Measurements from ENCODE around the gene CIC.

DNA sequence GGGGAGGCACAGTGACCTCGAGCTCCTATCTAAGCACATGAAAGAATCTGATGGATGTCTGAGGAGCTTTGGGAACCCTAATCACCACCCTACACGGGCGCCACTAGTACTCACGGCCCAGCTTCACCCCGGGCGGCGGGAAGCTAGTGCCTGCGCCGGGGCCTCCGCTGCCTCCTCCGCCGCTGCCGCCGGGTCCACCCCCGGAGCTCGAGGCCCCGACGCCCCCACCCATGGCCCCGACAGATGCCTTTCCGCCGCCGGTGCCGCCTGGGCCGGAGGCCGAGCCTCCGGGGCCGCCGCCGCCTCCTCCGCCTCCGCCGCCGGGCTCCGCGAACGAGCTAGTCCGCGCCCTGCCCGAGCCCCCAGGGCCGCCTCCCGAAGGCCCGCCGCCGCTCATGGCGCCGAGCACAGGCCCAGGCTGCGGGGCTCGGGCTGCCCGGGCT is 27.0 kb upstream of the CIC start:
- TF ChIP-seq, protein P1, sequence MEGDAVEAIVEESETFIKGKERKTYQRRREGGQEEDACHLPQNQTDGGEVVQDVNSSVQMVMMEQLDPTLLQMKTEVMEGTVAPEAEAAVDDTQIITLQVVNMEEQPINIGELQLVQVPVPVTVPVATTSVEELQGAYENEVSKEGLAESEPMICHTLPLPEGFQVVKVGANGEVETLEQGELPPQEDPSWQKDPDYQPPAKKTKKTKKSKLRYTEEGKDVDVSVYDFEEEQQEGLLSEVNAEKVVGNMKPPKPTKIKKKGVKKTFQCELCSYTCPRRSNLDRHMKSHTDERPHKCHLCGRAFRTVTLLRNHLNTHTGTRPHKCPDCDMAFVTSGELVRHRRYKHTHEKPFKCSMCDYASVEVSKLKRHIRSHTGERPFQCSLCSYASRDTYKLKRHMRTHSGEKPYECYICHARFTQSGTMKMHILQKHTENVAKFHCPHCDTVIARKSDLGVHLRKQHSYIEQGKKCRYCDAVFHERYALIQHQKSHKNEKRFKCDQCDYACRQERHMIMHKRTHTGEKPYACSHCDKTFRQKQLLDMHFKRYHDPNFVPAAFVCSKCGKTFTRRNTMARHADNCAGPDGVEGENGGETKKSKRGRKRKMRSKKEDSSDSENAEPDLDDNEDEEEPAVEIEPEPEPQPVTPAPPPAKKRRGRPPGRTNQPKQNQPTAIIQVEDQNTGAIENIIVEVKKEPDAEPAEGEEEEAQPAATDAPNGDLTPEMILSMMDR (IDR thresholded peaks at IDR 0.05 in 2 of 3, conservative IDR thresholded peaks at IDR 0.05 in 1 of 3; ENCODE audit: control insufficient read depth in 2 of 3, extremely low read depth in 1 of 3, insufficient read depth in 1 of 3, low read depth in 3 of 3, low read length in 3 of 3) = no peak
- TF ChIP-seq ZSCAN29 (IDR thresholded peaks at IDR 0.05) (peak; percentile 65; the same call in 1 of the 2 replicates), NR2C2 (IDR thresholded peaks at IDR 0.05; ENCODE audit: borderline replicate concordance, control insufficient read depth, insufficient read length, low read depth) (no peak), EP300 (IDR thresholded peaks at IDR 0.05; ENCODE audit: borderline replicate concordance in 1 of 2, control insufficient read depth in 1 of 2, low read depth in 2 of 2, low read length in 2 of 2) (no peak), MTA3 (IDR thresholded peaks at IDR 0.05; ENCODE audit: borderline replicate concordance, low read length) (no peak), YY1 (IDR thresholded peaks at IDR 0.05; ENCODE audit: low read depth, low read length) (no peak), KLF5 (IDR thresholded peaks at IDR 0.05; ENCODE audit: partially characterized antibody) (no peak)
- TF ChIP-seq, protein P2, sequence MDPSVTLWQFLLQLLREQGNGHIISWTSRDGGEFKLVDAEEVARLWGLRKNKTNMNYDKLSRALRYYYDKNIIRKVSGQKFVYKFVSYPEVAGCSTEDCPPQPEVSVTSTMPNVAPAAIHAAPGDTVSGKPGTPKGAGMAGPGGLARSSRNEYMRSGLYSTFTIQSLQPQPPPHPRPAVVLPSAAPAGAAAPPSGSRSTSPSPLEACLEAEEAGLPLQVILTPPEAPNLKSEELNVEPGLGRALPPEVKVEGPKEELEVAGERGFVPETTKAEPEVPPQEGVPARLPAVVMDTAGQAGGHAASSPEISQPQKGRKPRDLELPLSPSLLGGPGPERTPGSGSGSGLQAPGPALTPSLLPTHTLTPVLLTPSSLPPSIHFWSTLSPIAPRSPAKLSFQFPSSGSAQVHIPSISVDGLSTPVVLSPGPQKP (IDR thresholded peaks at IDR 0.05; ENCODE audit: low read depth, low read length) = no peak

Data from GM12878 (cell line).